Measurements from ENCODE around the gene KIAA1755.

KIAA1755 gene

DNA sequence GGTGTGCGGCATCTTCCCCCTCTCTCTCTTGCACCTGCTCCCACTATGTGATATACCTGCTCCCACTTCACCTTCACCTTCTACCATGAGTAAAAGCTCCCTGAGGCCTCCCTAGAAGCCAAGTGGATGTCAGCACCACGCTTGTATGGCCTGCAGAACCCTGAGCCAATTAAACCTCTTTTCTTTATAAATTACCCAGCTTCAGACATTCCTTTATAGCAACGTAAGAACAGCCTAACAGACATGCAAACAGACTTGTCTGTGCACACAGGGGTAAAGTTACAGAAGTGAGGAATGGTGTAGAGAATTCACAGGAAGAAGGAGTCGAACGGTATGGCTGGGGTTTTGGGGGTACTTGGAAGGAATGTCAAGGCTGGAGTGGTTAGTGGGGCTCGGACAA is 80.7 kb downstream of the KIAA1755 start:
- TF ChIP-seq, protein P1, sequence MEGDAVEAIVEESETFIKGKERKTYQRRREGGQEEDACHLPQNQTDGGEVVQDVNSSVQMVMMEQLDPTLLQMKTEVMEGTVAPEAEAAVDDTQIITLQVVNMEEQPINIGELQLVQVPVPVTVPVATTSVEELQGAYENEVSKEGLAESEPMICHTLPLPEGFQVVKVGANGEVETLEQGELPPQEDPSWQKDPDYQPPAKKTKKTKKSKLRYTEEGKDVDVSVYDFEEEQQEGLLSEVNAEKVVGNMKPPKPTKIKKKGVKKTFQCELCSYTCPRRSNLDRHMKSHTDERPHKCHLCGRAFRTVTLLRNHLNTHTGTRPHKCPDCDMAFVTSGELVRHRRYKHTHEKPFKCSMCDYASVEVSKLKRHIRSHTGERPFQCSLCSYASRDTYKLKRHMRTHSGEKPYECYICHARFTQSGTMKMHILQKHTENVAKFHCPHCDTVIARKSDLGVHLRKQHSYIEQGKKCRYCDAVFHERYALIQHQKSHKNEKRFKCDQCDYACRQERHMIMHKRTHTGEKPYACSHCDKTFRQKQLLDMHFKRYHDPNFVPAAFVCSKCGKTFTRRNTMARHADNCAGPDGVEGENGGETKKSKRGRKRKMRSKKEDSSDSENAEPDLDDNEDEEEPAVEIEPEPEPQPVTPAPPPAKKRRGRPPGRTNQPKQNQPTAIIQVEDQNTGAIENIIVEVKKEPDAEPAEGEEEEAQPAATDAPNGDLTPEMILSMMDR (IDR thresholded peaks at IDR 0.05): no peak
- no peak for TF ChIP-seq ZFX (IDR thresholded peaks at IDR 0.05; ENCODE audit: borderline replicate concordance)
- H3K27ac ChIP-seq: no peak overlapping the region

DNA sequence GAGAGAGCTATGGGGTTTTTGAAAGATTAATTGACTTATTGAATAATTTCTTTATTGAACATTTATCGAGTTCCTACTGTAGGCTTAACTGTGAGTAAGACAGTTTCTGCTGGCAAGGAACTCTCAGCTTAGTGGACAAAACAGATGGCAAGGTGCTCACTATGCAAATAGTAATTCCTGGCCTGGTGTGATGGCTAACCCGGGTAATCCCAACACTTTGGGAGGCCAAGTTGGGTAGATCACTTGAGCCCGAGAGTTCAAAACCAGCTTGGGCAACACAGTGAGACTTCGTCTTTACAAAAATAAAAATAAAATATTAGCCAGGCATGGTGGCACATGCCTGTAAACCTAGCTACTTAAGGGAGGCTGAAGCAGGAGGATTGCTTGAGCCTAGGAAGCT is 82.0 kb downstream of the KIAA1755 start:
- TF ChIP-seq, protein P1 (IDR thresholded peaks at IDR 0.05): no peak
- TF ChIP-seq ZFX (IDR thresholded peaks at IDR 0.05; ENCODE audit: borderline replicate concordance): no peak
- H3K27ac ChIP-seq: no peak overlapping the region

DNA sequence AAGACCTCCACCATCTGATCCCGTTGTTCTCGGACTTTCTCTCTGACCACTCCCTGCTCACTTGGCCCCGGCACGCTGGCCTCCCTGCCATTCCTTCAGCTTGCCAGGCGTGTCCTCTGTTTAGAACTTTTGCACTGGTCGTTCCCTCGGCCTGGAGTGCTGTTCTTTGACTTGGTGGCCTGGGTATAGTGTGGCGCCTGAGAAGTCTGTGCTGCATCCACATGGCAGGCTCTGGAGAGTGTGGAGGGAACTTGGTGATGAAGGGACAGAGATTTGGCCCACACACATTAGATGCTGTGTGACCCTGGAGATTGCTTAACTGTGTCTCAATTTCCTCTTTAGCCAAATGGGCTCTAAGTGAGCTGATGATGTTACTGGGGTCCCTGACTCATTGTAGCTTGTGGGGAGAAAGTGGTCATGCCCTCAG is 82.5 kb downstream of the KIAA1755 start:
- H3K27ac ChIP-seq: no peak overlapping the region
- TF ChIP-seq, protein P1 (IDR thresholded peaks at IDR 0.05): no peak
- TF ChIP-seq ZFX (IDR thresholded peaks at IDR 0.05; ENCODE audit: borderline replicate concordance): no peak

DNA sequence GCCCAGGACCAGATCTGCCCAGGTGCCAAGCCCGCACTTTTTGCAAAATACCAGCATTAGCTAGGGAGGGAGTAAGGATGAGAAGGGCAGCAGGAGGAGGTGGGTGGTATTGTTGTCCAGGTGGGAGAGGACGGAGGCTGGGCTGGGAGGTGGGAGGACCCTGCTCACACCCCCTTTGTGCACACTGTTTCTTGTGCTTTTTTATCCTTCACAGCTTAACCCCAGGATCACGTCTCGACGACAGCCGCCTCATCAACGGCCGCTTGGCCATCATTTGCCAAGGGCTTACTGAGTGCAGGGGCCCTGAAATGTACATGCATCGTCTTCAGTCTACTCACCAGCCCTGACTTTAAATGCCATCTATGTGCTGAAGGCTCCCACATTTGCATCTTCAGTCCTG is 83.3 kb downstream of the KIAA1755 start:
- no peak for TF ChIP-seq ZFX (IDR thresholded peaks at IDR 0.05; ENCODE audit: borderline replicate concordance)
- TF ChIP-seq, protein P1 (IDR thresholded peaks at IDR 0.05): no peak
- H3K27ac ChIP-seq: no peak overlapping the region

DNA sequence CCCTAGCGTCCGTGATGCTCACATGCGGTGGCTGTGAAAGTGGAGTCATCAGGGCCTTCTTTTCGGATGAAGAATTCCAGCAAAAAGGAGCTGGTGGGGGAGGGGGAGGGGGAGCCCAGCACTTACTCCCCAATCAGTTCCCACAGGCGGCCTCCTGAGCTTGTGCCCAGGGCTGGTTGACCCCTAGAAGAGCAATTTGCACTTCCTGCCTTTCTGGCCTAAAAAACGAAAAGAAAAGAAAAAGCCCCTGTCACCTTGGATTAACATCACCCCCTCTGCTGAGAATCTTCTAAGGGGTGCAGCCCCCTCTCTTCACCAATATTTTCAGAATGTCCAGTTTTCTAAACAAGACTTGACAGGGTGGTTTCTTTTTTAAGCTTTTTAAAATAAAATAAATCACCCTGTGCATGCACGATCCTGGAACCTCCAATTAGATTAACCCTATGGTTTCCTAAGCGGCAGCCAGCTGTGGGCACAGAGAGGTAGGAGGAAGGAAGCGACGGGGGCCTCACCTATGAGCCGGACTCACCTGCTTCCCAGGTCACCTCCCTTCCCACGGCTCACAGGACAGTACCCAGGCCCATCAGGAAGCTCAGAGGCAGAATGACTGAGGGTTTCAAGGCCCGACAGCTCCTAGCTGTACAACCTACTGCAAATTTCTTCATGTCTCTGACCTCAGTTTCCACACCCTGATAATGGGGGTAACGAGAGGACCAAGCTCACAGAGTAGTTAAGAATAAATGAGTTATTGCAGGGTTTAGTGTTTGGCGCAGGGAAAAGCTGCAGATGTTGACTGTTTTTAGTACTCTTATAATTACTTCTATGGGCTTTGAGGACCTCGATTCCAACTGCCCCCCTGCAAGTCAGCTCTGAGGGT is 85.0 kb downstream of the KIAA1755 start:
- TF ChIP-seq, protein P1 (IDR thresholded peaks at IDR 0.05): no peak
- no peak for TF ChIP-seq ZFX (IDR thresholded peaks at IDR 0.05; ENCODE audit: borderline replicate concordance)
- H3K27ac ChIP-seq: no peak overlapping the region

DNA sequence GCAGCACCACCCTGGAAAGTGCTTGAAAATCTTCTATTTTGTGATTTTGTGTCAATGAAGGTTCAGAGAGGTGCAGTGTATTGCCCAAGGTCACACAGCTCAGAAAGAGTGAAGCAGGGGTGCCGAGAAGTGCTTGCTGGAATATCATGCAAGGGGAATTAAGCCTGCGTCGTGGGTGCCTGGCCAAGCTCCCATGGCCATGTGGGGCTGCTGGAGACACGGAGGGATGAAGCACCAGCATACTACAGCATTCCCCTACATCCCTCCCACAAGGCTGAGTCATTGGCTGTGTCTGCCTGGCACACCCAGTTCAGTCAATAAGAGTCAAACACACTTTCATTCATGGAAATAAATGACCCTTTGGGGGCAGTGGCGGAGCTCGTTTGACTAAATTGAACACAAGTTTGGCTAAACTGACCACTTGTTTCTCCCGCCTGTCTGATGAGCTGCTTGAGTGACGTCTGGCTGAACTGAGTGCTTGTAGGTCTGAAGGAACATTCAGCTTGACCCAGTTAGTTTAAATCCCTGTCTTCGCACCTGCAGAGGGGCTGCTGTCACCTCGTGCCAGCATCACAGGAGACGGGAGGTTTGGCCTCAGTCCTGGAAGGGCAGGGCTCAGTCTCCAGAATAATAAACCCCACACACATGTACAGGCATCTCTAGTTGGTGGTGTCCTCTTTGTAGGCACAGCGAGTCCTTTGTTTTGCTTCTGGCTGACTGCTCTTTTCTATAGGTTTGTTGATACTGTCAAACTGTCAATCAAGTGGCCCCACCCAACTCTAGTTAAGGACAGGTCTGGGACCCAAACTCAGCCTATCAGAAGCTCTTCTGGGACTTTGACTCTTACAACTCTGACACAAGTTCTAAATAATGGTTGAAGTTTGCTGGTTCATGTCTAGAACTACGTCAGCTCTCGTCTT is 87.0 kb downstream of the KIAA1755 start:
- TF ChIP-seq, protein P1 (IDR thresholded peaks at IDR 0.05): no peak
- TF ChIP-seq ZFX (IDR thresholded peaks at IDR 0.05; ENCODE audit: borderline replicate concordance): no peak
- H3K27ac ChIP-seq: no peak overlapping the region
